Esophagus muscularis mucosa (tissue), 4 donors: Measurements from ENCODE around the gene CDCA7L.

Source experiments
- EP300 ChIP-seq: sonication (generic); formaldehyde crosslinking; IDR thresholded peaks from one replicate; pipeline ENCODE4 v1.6.1; 2017; ENCODE audit warnings: antibody characterized with exemption
- POLR2A ChIP-seq: fragments of 450-650 bp; IDR thresholded peaks from one replicate; pipeline ENCODE4 v1.6.1; 2017; ENCODE audit warnings: antibody characterized with exemption, moderate library complexity, mild to moderate bottlenecking, low read depth
- POLR2AphosphoS5 ChIP-seq, 2 donors: sonication (generic); formaldehyde crosslinking; IDR thresholded peaks; one replicate each; pipeline ENCODE4 v1.6.1; 2017; ENCODE audit warnings: antibody characterized with exemption in 2 of 2
- TF ChIP-seq, protein P1 (sequence below), 3 experiments: fragments of 200-600 bp in 2 of 3; fragments of 450-650 bp in 1 of 3; sonication (generic) in 2 of 3; IDR thresholded peaks; one replicate each; pipeline ENCODE4 v1.5.1; 2017 to 2019; ENCODE audit warnings: antibody characterized with exemption in 3 of 3, mild to moderate bottlenecking in 2 of 3, moderate library complexity in 1 of 3

GRCh38 chr7:21887353-21887752, 58.3 kb downstream of the CDCA7L start:
- TF ChIP-seq POLR2A: no peak
- TF ChIP-seq, protein P1, sequence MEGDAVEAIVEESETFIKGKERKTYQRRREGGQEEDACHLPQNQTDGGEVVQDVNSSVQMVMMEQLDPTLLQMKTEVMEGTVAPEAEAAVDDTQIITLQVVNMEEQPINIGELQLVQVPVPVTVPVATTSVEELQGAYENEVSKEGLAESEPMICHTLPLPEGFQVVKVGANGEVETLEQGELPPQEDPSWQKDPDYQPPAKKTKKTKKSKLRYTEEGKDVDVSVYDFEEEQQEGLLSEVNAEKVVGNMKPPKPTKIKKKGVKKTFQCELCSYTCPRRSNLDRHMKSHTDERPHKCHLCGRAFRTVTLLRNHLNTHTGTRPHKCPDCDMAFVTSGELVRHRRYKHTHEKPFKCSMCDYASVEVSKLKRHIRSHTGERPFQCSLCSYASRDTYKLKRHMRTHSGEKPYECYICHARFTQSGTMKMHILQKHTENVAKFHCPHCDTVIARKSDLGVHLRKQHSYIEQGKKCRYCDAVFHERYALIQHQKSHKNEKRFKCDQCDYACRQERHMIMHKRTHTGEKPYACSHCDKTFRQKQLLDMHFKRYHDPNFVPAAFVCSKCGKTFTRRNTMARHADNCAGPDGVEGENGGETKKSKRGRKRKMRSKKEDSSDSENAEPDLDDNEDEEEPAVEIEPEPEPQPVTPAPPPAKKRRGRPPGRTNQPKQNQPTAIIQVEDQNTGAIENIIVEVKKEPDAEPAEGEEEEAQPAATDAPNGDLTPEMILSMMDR (IDR thresholded peaks at IDR 0.05): no peak
- TF ChIP-seq EP300: no peak
- no peak for TF ChIP-seq POLR2AphosphoS5 (IDR thresholded peaks at IDR 0.05)
